Skeletal muscle satellite cell (primary cell): ENCODE results near the gene FOXD3.
"Not testable (repeated sequence)": the region's sequence is repeated elsewhere in the genome, so short reads cannot be mapped to it uniquely, and the experiment has no call there.

Source experiments
- H3K27me3 ChIP-seq: 2 replicates; pipeline ENCODE4 v1.7.0; 2013; ENCODE audit warnings: low read length; ENCODE audit not compliant: control insufficient read depth, insufficient read depth
- H3K36me3 ChIP-seq: 2 replicates; pipeline ENCODE4 v1.7.0; 2013; ENCODE audit warnings: mild to moderate bottlenecking, control low read depth, low read length; ENCODE audit not compliant: insufficient read depth
- H3K4me1 ChIP-seq: 2 replicates; pipeline ENCODE4 v1.7.0; 2013; ENCODE audit warnings: low read length; ENCODE audit not compliant: control insufficient read depth, insufficient read depth
- H3K4me2 ChIP-seq: 2 replicates; pipeline ENCODE4 v1.7.0; 2013; ENCODE audit warnings: mild to moderate bottlenecking, low read length
- H3K4me3 ChIP-seq: 2 replicates; pipeline ENCODE4 v1.7.0; 2013; ENCODE audit warnings: low read length
- H3K9ac ChIP-seq: 2 replicates; pipeline ENCODE4 v1.7.0; 2013; ENCODE audit warnings: mild to moderate bottlenecking, low read depth, low read length, moderate library complexity
- H3K9me3 ChIP-seq: replicated peaks from 2 replicates; pipeline ENCODE4 v1.7.0; 2013; ENCODE audit warnings: mild to moderate bottlenecking, control low read depth, low read length

Gene FOXD3

DNA sequence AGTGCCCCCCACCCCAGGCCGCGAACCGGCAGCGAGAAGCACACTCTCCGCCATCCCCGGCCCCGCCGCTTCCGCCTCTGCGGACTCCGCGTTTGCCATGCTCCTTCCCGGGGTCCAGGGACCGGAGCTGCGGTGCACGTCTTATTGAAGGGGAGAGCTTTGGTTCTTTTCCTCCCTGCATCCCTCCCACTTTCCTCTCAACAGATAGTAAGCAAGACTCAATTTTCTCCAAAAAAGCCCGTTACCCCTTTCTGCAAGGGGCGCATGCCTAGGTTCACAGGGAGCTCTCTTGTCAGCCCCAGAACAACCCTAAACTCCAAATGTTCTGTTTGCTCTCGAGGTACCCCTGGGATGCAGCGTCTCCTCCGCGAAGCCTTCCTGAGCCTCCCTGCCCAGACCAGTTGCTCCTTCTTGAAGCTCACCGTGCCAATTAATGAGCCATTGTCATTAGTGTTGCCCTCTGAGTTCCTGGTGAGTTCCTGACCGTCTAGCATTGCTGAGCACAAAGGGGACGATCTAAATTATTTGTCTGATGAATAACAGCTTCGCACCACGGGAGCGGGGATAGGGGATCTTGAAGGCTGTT, 8.1 kb downstream of the FOXD3 start:
- Histone ChIP-seq H3K4me2 (no peak overlapping the region), H3K36me3 (no peaks in the 10 kb centered on the region), H3K4me3 (no peak overlapping the region), H3K4me1 (no peaks in the 10 kb centered on the region), H3K9ac (no peak overlapping the region), H3K27me3 (peaks cover 88% of the 10 kb centered on the region), H3K9me3 (peaks cover 3% of the 10 kb centered on the region)

DNA sequence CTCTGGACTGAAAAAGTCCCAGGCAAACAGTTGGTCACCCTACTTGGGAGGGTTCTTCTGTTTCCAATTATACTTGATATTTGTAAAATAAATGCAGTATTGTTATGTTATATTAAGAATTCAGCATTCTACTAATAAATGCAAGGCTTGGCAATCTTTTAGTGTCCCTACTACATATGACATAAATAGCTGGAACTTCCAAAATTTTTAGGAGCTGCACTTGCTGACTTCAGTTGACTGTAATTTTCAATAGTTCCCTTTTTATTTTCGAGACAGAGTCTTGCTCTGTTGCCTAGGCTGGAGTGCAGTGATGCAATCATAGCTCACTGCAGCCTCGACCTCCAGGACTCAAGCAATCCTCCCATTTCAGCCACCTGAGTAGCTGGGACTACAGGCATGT, 20.0 kb downstream of the FOXD3 start:
- H3K9me3 ChIP-seq = no peaks in the 10 kb centered on the region
- no peak overlapping the region for H3K4me3 ChIP-seq
- H3K4me2 ChIP-seq = no peak overlapping the region
- no peaks in the 10 kb centered on the region for H3K4me1 ChIP-seq
- H3K36me3 ChIP-seq = no peaks in the 10 kb centered on the region
- H3K9ac ChIP-seq = no peak overlapping the region
- H3K27me3 ChIP-seq = peaks cover 9% of the 10 kb centered on the region

GRCh38 chr1:63343922-63344321, 21.6 kb downstream of the FOXD3 start:
- Histone ChIP-seq H3K4me2 (no peak overlapping the region), H3K36me3 (no peaks in the 10 kb centered on the region), H3K27me3 (peaks cover 17% of the 10 kb centered on the region)

GRCh38 chr1:63350320-63350719, 28.0 kb downstream of the FOXD3 start:
- no peak overlapping the region for H3K9ac ChIP-seq
- no peaks in the 10 kb centered on the region for H3K9me3 ChIP-seq
- no peak overlapping the region for H3K4me3 ChIP-seq
- no peaks in the 10 kb centered on the region for H3K4me1 ChIP-seq
- no peak overlapping the region for H3K4me2 ChIP-seq
- H3K27me3 ChIP-seq = peaks cover 45% of the 10 kb centered on the region
- H3K36me3 ChIP-seq = no peaks in the 10 kb centered on the region

More at GRCh38 chr1:63343922-63344321, 21.6 kb downstream of the FOXD3 start:
- no peaks in the 10 kb centered on the region for H3K4me1 ChIP-seq
- no peak overlapping the region for H3K4me3 ChIP-seq
- no peaks in the 10 kb centered on the region for H3K9me3 ChIP-seq
- no peak overlapping the region for H3K9ac ChIP-seq

- no peaks in the 10 kb centered on the region for H3K4me1 ChIP-seq
- peaks cover 39% of the 10 kb centered on the region for H3K27me3 ChIP-seq
- no peaks in the 10 kb centered on the region for H3K9me3 ChIP-seq
- no peak overlapping the region for H3K4me2 ChIP-seq
- H3K4me3 ChIP-seq = no peak overlapping the region
- no peaks in the 10 kb centered on the region for H3K36me3 ChIP-seq
- H3K9ac ChIP-seq = no peak overlapping the region
These were observed 30.4 kb downstream of the FOXD3 start for GRCh38 chr1:63352736-63353135.

DNA sequence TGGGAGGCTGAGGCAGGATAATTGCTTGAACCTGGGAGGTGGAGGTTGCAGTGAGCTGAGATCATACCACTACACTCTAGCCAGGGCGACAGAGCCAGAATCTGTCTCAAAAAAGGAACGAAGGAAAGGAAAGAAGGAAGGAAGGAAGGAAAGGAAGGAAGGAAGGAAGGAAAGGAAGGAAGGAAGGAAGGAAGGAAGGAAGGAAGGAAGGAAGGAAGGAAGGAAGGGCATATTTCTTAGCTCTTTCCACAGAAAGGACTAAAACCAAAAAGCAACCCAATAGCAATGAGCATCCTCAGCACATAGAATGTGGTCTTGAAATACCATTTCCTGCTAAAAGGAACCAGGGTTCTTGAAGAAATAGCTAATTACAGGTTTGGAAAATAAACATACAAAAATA, 33.9 kb downstream of the FOXD3 start:
- not testable (repeated sequence) for H3K4me1 ChIP-seq, H3K4me3 ChIP-seq, H3K9ac ChIP-seq, H3K9me3 ChIP-seq, H3K4me2 ChIP-seq, H3K36me3 ChIP-seq
- H3K27me3 ChIP-seq = peaks cover 41% of the 10 kb centered on the region

GRCh38 chr1:63359561-63359960, 37.2 kb downstream of the FOXD3 start:
- H3K9ac ChIP-seq = no peak overlapping the region
- no peak overlapping the region for H3K4me2 ChIP-seq
- H3K4me1 ChIP-seq = no peaks in the 10 kb centered on the region
- peaks cover 22% of the 10 kb centered on the region for H3K27me3 ChIP-seq
- no peak overlapping the region for H3K4me3 ChIP-seq
- no peaks in the 10 kb centered on the region for H3K9me3 ChIP-seq
- no peaks in the 10 kb centered on the region for H3K36me3 ChIP-seq

GRCh38 chr1:63362073-63362472, 39.7 kb downstream of the FOXD3 start:
- Histone ChIP-seq H3K9me3 (no peaks in the 10 kb centered on the region), H3K9ac (no peak overlapping the region), H3K4me2 (no peak overlapping the region), H3K27me3 (peaks cover 18% of the 10 kb centered on the region), H3K4me3 (no peak overlapping the region), H3K36me3 (no peaks in the 10 kb centered on the region), H3K4me1 (peaks cover 3% of the 10 kb centered on the region)

DNA sequence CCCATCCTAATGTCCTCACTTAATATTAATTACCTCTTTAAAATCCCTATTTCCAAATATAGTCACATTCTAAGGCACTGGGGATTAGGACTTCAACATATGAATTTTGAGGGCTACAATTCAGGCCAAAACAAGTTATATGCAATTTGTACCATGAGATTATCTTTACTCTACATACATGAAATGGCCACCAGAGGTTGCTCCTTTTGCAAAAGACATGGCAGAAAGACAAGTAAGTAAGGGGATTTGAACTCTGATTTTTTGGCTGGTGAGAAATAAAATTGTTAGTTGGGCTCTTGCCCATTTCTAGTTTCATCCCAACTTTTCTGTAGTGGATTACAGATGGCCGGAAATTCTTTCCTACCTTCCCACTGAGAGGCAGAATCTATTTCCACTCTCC, 40.2 kb downstream of the FOXD3 start:
- peaks cover 4% of the 10 kb centered on the region for H3K4me1 ChIP-seq
- H3K9me3 ChIP-seq = no peaks in the 10 kb centered on the region
- no peaks in the 10 kb centered on the region for H3K36me3 ChIP-seq

DNA sequence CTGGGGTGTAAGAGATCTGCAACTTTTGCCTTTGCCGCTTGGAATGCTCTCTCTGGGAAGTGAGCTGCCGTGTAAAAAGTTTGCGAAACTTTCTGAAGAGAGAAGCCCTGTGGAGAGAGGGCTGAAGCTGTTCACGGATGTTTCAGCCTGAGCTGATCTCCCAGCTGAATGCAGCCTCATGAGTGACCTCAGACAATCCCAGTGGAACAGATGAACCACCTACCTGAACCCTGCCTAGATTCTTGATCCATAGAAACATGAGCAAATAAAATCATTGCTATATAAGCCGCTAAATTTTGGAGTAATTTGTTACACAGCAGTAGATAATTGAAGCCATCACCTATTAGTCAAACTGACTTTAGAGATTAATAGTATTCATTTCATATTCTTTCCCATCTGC, 40.6 kb downstream of the FOXD3 start:
- no peak overlapping the region for H3K4me3 ChIP-seq
- no peaks in the 10 kb centered on the region for H3K36me3 ChIP-seq
- H3K4me2 ChIP-seq = no peak overlapping the region
- H3K4me1 ChIP-seq = peaks cover 4% of the 10 kb centered on the region
- no peaks in the 10 kb centered on the region for H3K9me3 ChIP-seq
- no peak overlapping the region for H3K9ac ChIP-seq
- peaks cover 18% of the 10 kb centered on the region for H3K27me3 ChIP-seq

More for the DNA sequence above, 40.2 kb downstream of the FOXD3 start:
- no peak overlapping the region for H3K4me2 ChIP-seq
- H3K9ac ChIP-seq = no peak overlapping the region
- H3K4me3 ChIP-seq = no peak overlapping the region
- H3K27me3 ChIP-seq = peaks cover 18% of the 10 kb centered on the region

GRCh38 chr1:63366908-63367214, 44.5 kb downstream of the FOXD3 start:
- Histone ChIP-seq H3K4me1 (peaks cover 4% of the 10 kb centered on the region), H3K36me3 (no peaks in the 10 kb centered on the region), H3K4me3 (peak overlapping the region; percentile 97), H3K9me3 (no peaks in the 10 kb centered on the region), H3K27me3 (peaks cover 9% of the 10 kb centered on the region), H3K9ac (peak overlapping the region; percentile 86), H3K4me2 (peak overlapping the region; percentile 94)

GRCh38 chr1:63367215-63368103, 45.1 kb downstream of the FOXD3 start, which contains the start of gene ALG6:
ALG6 (plus strand) TSS chr1:63367627; CDS start chr1:63370978, 3,351 bp downstream.
- Histone ChIP-seq H3K27me3 (peaks cover 6% of the 10 kb centered on the region), H3K9ac (peak within 1 kb of the TSS; percentile 86), H3K4me1 (peaks cover 4% of the 10 kb centered on the region), H3K4me3 (peak within 1 kb of the TSS; percentile 97), H3K36me3 (no peaks in the 10 kb centered on the region), H3K9me3 (no peaks in the 10 kb centered on the region), H3K4me2 (peak within 1 kb of the TSS; percentile 94)
